CD4-positive, alpha-beta T cell treated with Interleukin-6 for 4 hours (primary cell): ENCODE data around the gene MEGF9.

Source experiments
- DNase-seq: peaks from one replicate; pipeline ENCODE4 v3.0.0-alpha.2; 2020; ENCODE audit warnings: mixed read lengths

Gene MEGF9

DNA sequence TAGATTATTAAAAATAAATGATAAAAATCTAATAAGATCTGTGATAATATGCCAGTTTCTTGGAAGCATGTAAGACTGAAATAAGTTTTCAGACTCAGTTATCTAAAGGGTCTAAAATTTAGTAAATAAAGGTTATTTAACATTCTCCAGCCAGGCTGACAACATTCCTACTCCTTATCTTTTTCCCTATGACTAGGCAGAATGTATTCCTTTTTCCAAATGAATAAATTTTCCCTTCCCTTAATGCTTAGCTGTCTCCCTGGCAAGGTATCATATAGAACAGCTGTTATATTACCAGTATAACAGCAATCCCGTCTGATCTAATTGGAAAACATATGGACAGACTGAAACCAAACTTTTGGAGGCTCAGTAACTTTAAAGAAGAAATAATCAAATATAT is 13.0 kb downstream of the MEGF9 start:
- DNase-seq, result no peak

- DNase-seq, result no peak
Measured at GRCh38 chr9:120698766-120699165, 15.5 kb downstream of the MEGF9 start.

GRCh38 chr9:120697448-120697847 is 16.8 kb downstream of the MEGF9 start:
- no peak for DNase-seq

DNA sequence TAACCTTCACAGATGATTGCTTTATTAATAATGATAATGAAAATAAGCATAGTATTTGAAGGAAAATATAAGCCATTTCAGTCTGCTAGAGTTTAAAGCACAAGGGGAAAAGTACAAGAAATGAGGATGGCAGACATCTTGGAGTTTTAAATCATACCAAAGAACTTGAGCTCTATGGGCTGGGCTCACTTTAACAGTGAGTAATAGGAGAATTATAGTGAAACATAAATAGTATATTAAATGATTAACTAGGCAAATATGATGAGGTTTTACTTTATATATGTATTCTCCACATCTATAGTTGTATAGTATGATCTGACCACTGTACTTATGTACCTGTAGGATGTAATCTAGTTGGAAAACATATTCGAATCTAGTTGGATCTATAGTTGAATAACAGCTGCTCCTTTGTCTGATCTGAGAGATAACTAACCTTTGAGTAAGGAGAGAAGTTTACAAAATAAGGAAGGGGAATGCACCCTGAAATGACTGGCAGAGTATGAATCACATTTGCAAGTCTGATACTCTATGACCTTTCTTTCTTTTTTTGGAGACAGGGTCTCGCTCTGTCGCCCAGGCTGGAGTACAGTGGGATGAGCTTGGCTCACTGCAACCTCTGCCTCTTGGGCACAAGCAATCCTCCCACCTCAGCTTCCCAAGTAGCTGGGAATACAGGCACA is 17.6 kb downstream of the MEGF9 start:
- no peak for DNase-seq

DNA sequence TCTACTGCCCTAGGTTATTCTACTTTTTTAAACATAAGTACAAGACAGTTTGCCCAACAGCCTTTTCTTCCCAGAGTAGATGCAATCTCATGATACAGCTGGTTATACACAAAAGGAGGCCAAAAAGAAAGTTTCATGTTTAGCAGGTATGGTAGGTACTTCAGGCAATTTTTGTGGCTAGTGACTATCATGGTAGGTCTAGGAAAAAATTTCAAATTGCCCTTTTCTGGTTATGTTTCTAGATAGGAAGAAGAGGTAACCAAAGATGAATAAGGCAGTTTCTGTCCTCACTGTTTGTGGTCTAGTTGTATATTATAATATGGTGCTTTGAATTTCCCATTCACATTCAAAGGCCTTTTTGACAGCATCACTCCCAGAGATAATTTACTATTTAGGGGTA is 19.7 kb downstream of the MEGF9 start:
- DNase-seq, result no peak

GRCh38 chr9:120693700-120694008 is 20.6 kb downstream of the MEGF9 start:
- no peak for DNase-seq

GRCh38 chr9:120692901-120693699 is 21.2 kb downstream of the MEGF9 start:
- DNase-seq, result no peak

GRCh38 chr9:120690372-120690771 is 23.9 kb downstream of the MEGF9 start:
- no peak for DNase-seq

- no peak for DNase-seq
Measured at GRCh38 chr9:120689860-120690259, 24.4 kb downstream of the MEGF9 start.

GRCh38 chr9:120688758-120689157 is 25.5 kb downstream of the MEGF9 start:
- no peak for DNase-seq

DNA sequence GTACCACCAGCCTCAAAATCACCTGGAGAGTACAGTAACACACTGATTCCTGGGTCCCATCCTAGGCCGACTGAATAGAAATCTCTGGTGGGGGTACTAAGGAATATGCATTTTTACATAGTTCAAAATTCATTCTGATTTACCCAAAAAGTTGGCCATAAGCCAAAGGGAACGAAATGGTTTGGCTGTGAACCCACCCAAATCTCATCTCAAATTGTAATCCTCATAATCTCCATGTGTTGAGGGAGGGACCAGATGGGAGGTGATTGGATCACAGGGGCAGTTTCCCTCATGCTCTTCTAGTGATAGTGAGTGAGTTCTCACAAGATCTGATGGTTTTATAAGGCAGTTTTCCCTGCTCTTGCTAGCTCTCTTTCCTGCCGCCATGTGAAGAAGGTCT is 31.1 kb downstream of the MEGF9 start:
- no peak for DNase-seq

DNA sequence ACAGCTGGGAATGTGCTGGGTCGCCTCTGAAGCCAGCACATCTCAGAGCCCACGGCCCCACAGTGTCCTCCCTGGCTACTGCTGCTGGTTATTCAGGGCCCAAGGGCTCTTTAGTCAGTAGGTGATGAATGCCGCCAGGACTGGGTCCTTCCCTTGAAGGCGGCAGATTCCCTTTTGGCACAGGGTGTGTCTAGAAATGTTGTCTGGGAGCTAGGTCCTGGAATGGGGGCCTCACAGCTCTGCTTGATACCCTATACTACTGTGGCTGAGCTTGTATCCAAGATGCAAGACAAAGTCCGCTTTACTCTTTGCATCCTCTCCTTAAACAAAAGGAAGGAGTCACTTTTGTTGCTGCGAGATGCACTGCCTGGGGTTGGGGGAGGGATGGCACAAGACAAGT is 33.1 kb downstream of the MEGF9 start:
- DNase-seq, result no peak

GRCh38 chr9:120680579-120680978 is 33.7 kb downstream of the MEGF9 start:
- DNase-seq, result no peak

DNA sequence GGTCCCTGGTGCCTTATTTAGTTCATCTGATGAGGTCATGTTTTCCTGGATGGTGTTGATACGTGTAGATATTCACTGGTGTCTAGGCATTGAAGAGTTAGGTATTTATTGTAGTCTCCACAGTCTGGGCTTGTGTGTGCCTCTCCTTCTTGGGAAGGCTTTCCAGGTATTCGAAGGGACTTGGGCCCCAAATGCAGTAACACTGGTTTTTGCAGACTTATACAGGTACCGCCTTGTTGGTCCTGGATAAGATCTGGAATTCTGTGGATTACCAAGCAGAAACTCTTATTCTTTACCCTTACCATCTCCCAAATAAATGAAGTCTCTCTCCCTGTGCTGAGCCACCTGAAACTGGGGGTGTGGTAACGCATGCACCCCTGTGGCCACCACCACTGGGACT is 34.1 kb downstream of the MEGF9 start:
- no peak for DNase-seq

DNA sequence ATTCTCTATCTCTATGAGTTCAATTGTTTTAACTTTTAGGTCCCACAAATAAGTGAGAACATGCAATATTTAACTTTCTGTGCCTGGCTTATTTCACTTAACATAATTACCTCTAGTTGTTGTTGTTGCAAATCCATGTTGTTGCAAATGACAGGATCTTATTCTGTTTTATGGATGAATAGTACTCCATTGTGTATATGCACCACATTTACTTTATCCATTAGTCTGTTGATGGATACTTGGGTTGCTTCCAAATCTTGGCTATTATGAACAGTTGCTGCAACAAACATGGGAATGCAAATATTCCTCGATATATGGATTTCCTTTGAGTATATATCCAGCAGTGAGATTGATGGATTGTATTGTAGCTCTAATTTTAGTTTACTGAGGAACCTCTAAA is 36.3 kb downstream of the MEGF9 start:
- no peak for DNase-seq

- DNase-seq, result no peak
Measured at GRCh38 chr9:120676767-120677402, 37.4 kb downstream of the MEGF9 start.

GRCh38 chr9:120668399-120668798 is 45.9 kb downstream of the MEGF9 start:
- no peak for DNase-seq

DNA sequence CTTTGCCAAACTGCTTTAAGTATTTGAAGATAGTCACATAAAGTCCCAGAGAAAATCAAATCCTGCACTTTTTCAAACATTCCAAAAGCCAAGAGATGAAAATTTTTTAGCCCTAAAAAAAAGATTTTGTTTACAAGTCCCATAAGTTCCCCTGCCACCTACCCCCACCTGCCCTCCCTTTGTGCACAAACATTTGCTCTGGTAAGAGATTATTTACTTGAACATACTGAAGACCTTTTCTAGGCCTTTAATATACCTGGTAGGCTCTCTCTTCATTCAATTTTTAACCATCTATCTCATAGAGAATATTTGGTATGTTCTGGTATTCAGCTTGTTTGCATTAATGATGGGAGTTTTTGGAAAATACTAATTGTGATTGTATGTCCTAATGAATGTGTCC is 50.3 kb downstream of the MEGF9 start:
- no peak for DNase-seq

DNA sequence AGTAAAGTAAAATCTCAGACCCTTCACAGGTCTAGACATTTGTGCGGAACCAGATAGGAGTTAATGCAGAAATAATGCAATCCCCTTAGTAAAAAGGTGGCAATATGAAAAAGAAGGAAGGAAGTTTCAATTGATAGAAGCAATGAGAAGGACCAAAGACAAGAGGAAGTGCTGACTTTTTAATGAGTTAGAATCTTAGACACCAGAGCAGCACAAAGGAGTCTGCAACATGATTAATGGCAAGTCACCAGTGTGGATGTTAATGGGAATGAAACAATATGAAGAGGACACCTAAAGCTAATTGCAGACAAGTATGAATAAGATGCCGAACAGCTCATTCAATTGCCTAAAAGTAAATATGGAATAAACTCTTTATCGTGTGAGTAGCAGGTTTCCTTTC is 50.9 kb downstream of the MEGF9 start:
- no peak for DNase-seq

GRCh38 chr9:120662513-120662912 is 51.8 kb downstream of the MEGF9 start:
- no peak for DNase-seq

DNA sequence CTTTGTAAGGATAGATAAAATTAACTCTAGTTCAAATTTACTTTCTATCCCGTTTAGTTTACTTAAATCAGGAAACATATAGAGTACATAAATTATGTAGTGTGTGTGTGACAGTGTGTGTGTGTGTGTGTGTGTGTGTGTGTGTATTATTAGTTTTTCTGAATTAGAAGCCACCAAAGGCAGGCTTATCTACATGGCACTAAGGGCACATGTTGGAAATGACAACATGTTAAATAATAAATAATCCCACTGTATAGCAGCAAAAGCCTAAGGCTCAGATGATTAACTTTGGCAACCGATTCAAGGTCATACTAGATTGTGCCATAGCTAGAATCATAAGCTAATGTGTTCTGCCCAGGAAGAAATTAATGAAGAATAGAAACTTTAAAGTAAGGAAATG is 54.6 kb downstream of the MEGF9 start:
- DNase-seq, result no peak

DNA sequence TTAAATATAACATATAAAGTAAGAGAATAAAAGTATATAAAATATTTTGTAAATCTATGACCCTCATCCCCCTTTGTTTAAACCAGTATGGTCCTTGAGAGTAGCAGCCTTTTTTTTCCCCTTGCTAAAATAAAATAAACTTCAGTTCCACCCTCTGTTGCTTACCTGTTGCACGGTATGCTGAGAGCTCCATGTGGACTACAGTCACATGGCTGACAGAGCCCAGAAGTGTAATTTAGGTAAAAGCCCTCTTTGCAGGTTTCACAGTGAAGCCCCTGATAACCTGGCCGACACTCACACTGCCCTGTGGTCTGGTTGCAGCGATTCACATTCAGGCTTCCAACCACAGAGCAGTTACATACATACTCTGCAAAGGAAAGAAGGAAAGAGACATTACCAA is 55.1 kb downstream of the MEGF9 start:
- DNase-seq, result no peak

DNA sequence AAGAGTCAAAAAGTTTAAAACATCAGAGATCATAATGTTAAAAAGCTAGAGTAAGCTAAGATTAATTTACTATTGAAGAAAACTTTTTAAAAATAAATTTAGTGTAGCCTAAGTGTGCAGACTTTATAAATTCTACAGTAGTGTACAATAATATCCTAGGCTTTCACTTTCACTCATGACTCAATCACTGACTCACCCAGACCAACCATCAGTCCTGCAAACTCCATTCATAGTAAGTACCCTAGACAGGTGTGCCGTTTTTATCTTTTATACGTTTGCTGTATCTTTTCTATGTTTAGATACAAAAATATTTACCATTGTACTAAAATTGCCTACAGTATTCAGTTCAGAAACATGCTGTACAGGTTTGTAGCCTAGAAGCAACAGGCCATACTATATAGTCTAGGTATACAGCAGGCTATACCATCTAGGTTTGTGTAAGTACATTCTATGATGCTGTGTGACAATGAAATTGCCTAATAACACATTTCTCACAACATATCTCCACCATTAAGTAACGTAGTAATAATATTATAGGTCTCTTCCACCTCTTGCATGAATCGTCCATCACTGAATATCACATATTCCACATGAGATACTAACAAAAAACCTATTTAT is 59.2 kb downstream of the MEGF9 start:
- DNase-seq, result no peak

DNA sequence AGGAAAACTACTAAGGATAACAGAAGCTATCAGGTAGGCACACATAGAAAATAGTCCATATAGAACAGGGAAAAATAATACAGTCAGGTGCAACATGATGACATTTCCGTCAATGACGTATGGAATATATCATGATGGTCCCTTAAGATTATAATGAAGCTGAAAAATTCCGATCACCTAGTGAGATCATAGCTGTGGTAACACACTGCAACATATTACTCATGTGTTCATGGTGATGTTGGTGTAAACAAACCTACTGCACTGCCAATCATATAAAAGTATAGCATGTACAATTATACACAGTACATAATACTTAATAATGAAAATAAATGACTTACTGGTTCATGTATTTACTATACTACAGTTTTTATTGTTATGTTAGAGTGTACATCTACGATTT is 60.0 kb downstream of the MEGF9 start:
- no peak for DNase-seq
